Natural killer cell (primary cell): ENCODE data around the gene BFSP1. TPM values are rescaled to one million over a fixed set of nuclear protein-coding genes. Genes with fewer than 3 reads are reported as not detected.
A peak's percentile ranks its signal among the peaks of the same experiment; 100 is the strongest.

Experiments
- ATAC-seq, 3 donors: fragments of 150-1000 bp in 2 of 3; fragments of 200-7000 bp in 1 of 3; cut with Tn5 transposase; 1 replicate in 1 of 3; 2 replicates in 2 of 3; pipeline ENCODE4 v1.10.0; 2021; ENCODE audit warnings: mild to moderate bottlenecking in 2 of 3, moderate library complexity in 2 of 3
- DNase-seq, 2 donors: peaks; one replicate each; pipeline versions ENCODE4 v3.0.0 to v3.0.0-alpha.2; 2013 to 2021; ENCODE audit warnings: mixed read lengths in 1 of 2
- H3K27ac ChIP-seq: one replicate; pipeline ENCODE4 v1.5.1; 2013; ENCODE audit warnings: mild to moderate bottlenecking, low read length
- H3K27me3 ChIP-seq: one replicate; pipeline ENCODE4 v1.6.1; 2013; ENCODE audit warnings: low read length; ENCODE audit not compliant: control insufficient read depth, insufficient read depth
- H3K36me3 ChIP-seq: one replicate; pipeline ENCODE4 v1.6.1; 2013; ENCODE audit warnings: low read length; ENCODE audit not compliant: control insufficient read depth, insufficient read depth
- H3K4me1 ChIP-seq: one replicate; pipeline ENCODE4 v1.6.1; 2013; ENCODE audit warnings: low read length; ENCODE audit not compliant: control insufficient read depth, insufficient read depth
- H3K4me3 ChIP-seq: one replicate; pipeline ENCODE4 v1.5.1; 2013; ENCODE audit warnings: low read length
- H3K9me3 ChIP-seq: one replicate; pipeline ENCODE4 v1.6.1; 2013; ENCODE audit warnings: low read length; ENCODE audit not compliant: control insufficient read depth, insufficient read depth
- H3K27ac Mint-ChIP-seq, 2 donors: one replicate each; pipeline ENCODE4 v1.8.0; 2022; ENCODE audit warnings: mild to moderate bottlenecking in 2 of 2, mixed read lengths in 2 of 2, moderate library complexity in 1 of 2
- H3K27me3 Mint-ChIP-seq, 2 donors: one replicate each; pipeline ENCODE4 v1.8.0; 2022; ENCODE audit warnings: low read depth in 2 of 2, mixed read lengths in 2 of 2
- H3K36me3 Mint-ChIP-seq: one replicate; pipeline ENCODE4 v1.8.0; 2022; ENCODE audit warnings: mixed read lengths
- H3K4me1 Mint-ChIP-seq, 2 donors: one replicate each; pipeline ENCODE4 v1.8.0; 2022; ENCODE audit warnings: mixed read lengths in 2 of 2
- H3K4me3 Mint-ChIP-seq: one replicate; pipeline ENCODE4 v1.8.0; 2022; ENCODE audit warnings: mild to moderate bottlenecking, moderate library complexity, mixed read lengths
- H3K9me3 Mint-ChIP-seq, 2 donors: one replicate each; pipeline ENCODE4 v1.8.0; 2022; ENCODE audit warnings: mixed read lengths in 2 of 2
- WGBS: methylation state at CpG from one replicate; pipeline ENCODE4 v1.1.7; 2013; ENCODE audit warnings: missing lambda C conversion rate; ENCODE audit not compliant: insufficient coverage; 5-methylcytosine and 5-hydroxymethylcytosine counted together
- intact Hi-C: fragments of 100-400 bp; cut with micrococcal nuclease; formaldehyde crosslinking; loops from one replicate; pipeline ENCODE4 v1.14.2; 2022
- total RNA-seq, 4 donors: library from RNA; stranded (reverse); fragments of 120-200 nt in 1 of 4; gene quantifications; one replicate each; pipeline versions ENCODE4 v1.2.3 to v1.2.4, GENCODE V29; 2013 to 2022
- TF ChIP-seq, protein P1 (sequence below): fragments of 200-600 bp; IDR thresholded peaks from one replicate; pipeline ENCODE4 v1.8.0; 2022; ENCODE audit warnings: antibody characterized with exemption

Gene BFSP1
- 1 to 10 TPM; 2.7 to 7.3 (median 3.7) TPM for total RNA-seq
- 5.3 TPM for total RNA-seq (2013)

- WGBS: 1% methylated on average over 111 of the region's 111 CpGs
Observed at GRCh38 chr20:17530716-17531664, at the start of gene BFSP1. Gene BFSP1 (minus strand): TSS chr20:17531379. CDS start chr20:17531329, 50 bp downstream.

GRCh38 chr20:17580895-17581294 is 49.7 kb upstream of the BFSP1 start:
- TF ChIP-seq, protein P1, sequence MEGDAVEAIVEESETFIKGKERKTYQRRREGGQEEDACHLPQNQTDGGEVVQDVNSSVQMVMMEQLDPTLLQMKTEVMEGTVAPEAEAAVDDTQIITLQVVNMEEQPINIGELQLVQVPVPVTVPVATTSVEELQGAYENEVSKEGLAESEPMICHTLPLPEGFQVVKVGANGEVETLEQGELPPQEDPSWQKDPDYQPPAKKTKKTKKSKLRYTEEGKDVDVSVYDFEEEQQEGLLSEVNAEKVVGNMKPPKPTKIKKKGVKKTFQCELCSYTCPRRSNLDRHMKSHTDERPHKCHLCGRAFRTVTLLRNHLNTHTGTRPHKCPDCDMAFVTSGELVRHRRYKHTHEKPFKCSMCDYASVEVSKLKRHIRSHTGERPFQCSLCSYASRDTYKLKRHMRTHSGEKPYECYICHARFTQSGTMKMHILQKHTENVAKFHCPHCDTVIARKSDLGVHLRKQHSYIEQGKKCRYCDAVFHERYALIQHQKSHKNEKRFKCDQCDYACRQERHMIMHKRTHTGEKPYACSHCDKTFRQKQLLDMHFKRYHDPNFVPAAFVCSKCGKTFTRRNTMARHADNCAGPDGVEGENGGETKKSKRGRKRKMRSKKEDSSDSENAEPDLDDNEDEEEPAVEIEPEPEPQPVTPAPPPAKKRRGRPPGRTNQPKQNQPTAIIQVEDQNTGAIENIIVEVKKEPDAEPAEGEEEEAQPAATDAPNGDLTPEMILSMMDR: no peak
- no peaks in the 10 kb centered on the region for H3K9me3 ChIP-seq
- peaks cover 2% of the 10 kb centered on the region for H3K36me3 ChIP-seq
- 65% methylated on average over 2 of the region's 2 CpGs for WGBS
- H3K27me3 ChIP-seq: no peaks in the 10 kb centered on the region
- peak overlapping the region; percentile 19 for H3K27ac ChIP-seq
- H3K36me3 Mint-ChIP-seq: no peaks in the 10 kb centered on the region
- H3K4me1 Mint-ChIP-seq: peaks cover 39 to 46% of the 10 kb centered on the region in 2 donors
- no peaks in the 10 kb centered on the region for H3K9me3 Mint-ChIP-seq
- peak overlapping the region; percentile 62 to 68 for H3K27ac Mint-ChIP-seq
- no peaks in the 10 kb centered on the region for H3K27me3 Mint-ChIP-seq
- no peak overlapping the region for H3K4me3 ChIP-seq
- intact Hi-C loops: no loop called here
- DNase-seq (peak in 1 of 2 donors; percentile 13), ATAC-seq (peak; percentile 89 to 95 (median 91))
- H3K4me1 ChIP-seq: peaks cover 14% of the 10 kb centered on the region
- H3K4me3 Mint-ChIP-seq: peak overlapping the region; percentile 38

More at GRCh38 chr20:17530716-17531664, at the start of gene BFSP1:
- H3K4me3 ChIP-seq: peak within 1 kb of the TSS; percentile 51
- Mint-ChIP-seq H3K27ac (peak within 1 kb of the TSS; percentile 70 to 75), H3K9me3 (no peaks in the 10 kb centered on the region), H3K27me3 (peaks cover 0 to 3% of the 10 kb centered on the region in 2 donors), H3K4me1 (peaks cover 32 to 33% of the 10 kb centered on the region in 2 donors), H3K36me3 (no peaks in the 10 kb centered on the region), H3K4me3 (peak within 1 kb of the TSS; percentile 88)
- intact Hi-C loops: no loop called here
- H3K4me1 ChIP-seq: peaks cover 24% of the 10 kb centered on the region
- ATAC-seq (peak; percentile 75 to 80 (median 76)), DNase-seq (peak; percentile 38 to 62)
- H3K27ac ChIP-seq: peak within 1 kb of the TSS; percentile 57
- no peaks in the 10 kb centered on the region for H3K9me3 ChIP-seq
- TF ChIP-seq, protein P1: no peak
- no peaks in the 10 kb centered on the region for H3K36me3 ChIP-seq
- peaks cover 6% of the 10 kb centered on the region for H3K27me3 ChIP-seq

- H3K4me1 Mint-ChIP-seq: peaks cover 34 to 41% of the 10 kb centered on the region in 2 donors
- no peaks in the 10 kb centered on the region for H3K27me3 ChIP-seq
- no peaks in the 10 kb centered on the region for H3K27me3 Mint-ChIP-seq
- H3K4me3 Mint-ChIP-seq: no peak overlapping the region
- no peak overlapping the region for H3K4me3 ChIP-seq
- 75% methylated on average over 2 of the region's 4 CpGs for WGBS
- H3K9me3 Mint-ChIP-seq: no peaks in the 10 kb centered on the region
- no peak for DNase-seq
- no peak overlapping the region for H3K27ac ChIP-seq
- no peaks in the 10 kb centered on the region for H3K36me3 ChIP-seq
- no peaks in the 10 kb centered on the region for H3K36me3 Mint-ChIP-seq
- TF ChIP-seq, protein P1: no peak
- no peaks in the 10 kb centered on the region for H3K9me3 ChIP-seq
- H3K27ac Mint-ChIP-seq: peak overlapping the region; percentile 29 to 68
- intact Hi-C loops: no loop called here
- H3K4me1 ChIP-seq: peaks cover 14% of the 10 kb centered on the region
- peak in 1 of 3 donors; percentile 46 for ATAC-seq
Observed at GRCh38 chr20:17579369-17580039, 48.3 kb upstream of the BFSP1 start.
